Frontal cortex (tissue), 4 donors: ENCODE data around the gene GTF2H2. TPM values are rescaled to one million over a fixed set of nuclear protein-coding genes. Genes with fewer than 3 reads are reported as not detected.
"Not testable (repeated sequence)": the region's sequence is repeated elsewhere in the genome, so short reads cannot be mapped to it uniquely, and the experiment has no call there.

ENCODE experiments used
- DNase-seq, 2 donors: peaks; one replicate each; pipeline ENCODE4 v3.0.0; 2012; ENCODE audit warnings: low spot score in 2 of 2
- FAIRE-seq: peaks from 2 replicates; lab custom pipeline; 2012; peaks lifted over from hg19 to GRCh38; lab: Jason Lieb, UNC
- total RNA-seq: library from RNA; depleted of rRNA; stranded (reverse); fragments of >200 nt; gene quantifications from one replicate; pipeline ENCODE4 v1.2.3, GENCODE V29; 2014
- donor health status: control.
- donor health status: control.
- donor health status: control.

Gene GTF2H2
- total RNA-seq, result 34.2 TPM

DNA sequence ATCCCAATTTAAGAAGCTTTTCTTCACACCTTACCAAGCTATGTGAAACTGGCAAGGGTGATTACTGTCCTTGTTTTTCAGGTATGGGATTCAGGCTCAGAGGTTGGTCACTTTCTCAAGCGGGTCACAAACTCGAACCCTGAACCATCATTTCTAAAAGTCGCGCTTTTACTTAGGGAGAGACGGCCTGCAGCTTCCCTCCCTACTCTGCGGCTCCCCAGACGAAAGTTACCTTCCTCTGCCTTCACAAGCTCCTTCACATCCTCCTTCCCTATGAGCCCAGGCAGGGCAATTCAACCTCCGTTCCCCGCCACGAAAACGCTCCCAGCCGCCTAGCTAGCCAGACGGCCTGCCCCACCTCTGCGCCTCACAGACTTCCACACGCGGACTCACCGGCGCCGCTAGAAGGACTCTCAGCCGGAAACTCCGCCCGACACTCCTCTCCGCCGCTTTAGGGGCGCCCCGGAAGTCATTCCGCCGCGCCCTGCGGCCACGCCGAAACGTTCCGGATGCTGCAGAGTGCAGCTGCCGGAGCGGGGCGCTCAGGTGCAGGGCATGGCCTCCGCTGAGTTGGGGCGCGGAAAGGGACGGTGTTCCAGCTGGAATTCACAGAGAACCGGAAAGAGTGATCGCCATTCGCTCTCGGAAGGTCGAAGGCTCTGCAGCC is at the start of gene GTF2H2:
Gene GTF2H2 (minus strand): TSS at position 415 of the 667 bp plus-strand sequence. CDS start 4,913 bp downstream, outside the sequence.
- not testable (repeated sequence) for DNase-seq

DNA sequence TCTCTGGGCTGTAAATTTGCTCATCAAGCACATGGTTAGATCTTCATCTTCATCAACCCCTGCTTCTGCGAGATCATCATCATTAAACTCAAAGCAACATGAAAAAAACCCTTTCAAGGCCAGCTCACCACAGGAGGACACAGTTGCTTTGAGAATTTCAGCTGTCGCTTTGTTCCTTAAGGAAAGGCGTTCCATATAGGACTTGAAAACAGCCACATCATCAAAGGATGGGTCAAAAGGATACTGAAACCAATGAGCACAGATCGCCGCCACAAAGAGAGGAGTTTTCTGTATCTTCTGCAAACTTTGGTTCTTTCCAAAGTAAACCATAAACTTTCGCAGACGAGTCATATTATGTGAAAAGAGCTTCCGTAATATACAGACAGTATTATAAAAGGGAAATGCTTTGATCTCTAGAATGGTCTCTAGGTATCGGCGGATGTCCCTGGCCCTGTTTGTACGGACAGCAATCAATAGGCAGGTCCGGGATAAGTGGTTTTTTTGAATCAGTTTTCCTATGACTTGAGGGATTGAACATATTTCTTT is 42.3 kb upstream of the GTF2H2 start:
- not testable (repeated sequence) for DNase-seq, FAIRE-seq

More for the DNA sequence above, at the start of gene GTF2H2:
- not testable (repeated sequence) for FAIRE-seq

DNA sequence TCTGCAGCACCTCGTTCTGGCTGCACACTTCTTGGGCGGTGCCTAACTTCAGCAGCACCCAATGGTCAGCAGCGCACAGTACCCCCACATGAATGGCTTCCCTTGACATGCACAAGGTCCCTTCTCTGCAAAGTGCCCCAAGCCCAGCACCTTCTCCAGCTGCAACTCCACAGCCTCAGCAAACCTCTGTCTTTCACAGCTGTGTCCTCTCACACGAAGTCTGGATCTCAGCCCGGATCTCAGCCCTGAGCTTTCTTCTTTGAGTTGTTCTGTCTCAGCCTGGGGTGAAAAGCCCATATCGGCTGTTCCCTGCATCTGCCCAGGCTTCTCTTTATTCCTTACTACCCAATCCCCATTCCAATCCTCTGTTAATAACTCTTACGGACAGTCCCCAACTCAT is 32.5 kb upstream of the GTF2H2 start:
- DNase-seq, FAIRE-seq: not testable (repeated sequence)

DNA sequence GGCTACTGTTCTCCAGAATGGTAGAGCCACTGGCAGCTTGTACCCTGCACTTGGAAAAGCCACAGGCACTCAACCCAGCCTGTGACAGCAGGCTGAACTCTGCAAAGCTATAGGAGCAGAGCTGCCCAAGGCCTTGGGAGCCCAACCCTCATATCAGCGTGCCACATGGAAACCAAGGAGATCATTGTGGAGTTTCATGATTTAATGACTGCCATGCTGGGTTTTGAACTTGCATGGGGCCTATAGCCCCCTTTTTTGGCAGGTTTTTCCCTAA is 30.4 kb upstream of the GTF2H2 start:
- DNase-seq, FAIRE-seq: not testable (repeated sequence)

DNA sequence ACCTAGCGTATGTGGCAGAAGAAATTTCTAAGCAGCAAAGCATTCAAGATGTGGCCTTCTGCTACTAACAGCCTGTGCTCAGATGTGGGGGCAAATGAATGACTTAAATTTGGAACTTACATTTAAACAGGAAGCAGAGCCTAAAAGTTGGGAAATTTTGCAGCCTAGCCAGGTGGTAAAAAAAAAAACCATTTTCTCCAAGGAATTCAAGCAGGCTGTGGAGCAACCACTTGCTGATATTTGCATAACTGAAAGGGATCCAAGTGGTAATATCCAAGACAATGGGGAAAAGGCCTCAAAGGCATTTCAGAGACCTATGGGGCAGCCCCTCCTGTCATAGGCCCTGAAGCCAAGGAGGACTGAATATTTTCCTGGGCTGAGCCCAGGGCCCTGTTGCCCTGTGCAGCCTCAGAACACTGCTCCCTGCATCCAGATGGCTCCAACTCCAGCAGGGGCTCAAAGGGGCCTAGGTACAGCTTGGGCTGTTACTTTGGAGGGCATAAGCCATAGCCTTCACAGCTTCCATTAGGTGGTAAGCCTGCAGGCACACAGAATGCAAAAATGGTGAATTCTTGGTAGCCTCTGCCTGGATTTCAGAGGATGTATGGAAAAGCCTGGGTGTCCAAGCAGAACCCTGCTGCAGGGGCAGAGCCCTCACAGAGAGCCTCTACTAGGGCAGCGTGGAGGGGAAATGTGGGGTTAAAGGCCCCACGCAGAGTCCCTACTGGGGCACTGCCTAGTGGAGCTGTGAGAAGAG is 29.9 kb upstream of the GTF2H2 start:
- FAIRE-seq, DNase-seq: not testable (repeated sequence)

DNA sequence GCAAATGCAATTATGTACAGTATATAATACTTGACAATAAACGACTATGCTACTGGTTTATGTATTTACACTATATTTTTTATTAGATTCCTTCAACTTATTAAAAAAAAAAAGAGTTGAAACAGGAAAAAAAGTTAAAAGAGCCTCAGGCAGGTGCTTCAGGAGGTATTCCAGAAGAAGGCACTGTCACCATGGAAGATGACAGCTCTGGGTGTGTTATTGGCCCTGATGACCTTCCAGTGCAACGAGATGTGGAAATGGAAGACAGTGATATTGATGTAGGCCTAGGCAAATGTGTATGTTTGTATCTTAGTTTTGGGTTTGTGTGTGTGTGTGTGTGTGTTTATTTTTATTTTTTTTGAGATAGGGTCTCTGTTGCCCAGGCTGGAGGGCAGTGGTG is 22.3 kb upstream of the GTF2H2 start:
- not testable (repeated sequence) for DNase-seq, FAIRE-seq

DNA sequence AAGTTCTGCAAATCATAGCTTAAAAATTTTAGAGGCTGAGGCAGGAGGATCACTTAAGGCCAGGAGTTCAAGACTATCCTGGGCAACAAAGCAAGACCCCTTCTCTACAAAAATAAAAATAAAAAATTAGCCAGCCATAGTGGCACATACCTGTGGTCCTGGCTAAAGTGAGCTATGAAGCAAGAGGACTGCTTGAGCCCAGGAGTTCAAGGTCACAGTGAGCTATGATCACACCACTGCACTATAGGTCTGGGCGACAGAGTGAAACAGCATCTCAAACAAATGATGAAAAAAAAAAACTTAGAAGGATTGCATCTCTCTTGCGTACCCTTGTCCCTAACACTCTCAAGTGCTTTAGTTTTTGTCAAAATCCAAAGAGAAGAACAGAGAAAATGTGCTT is 21.3 kb upstream of the GTF2H2 start:
- not testable (repeated sequence) for DNase-seq, FAIRE-seq

DNA sequence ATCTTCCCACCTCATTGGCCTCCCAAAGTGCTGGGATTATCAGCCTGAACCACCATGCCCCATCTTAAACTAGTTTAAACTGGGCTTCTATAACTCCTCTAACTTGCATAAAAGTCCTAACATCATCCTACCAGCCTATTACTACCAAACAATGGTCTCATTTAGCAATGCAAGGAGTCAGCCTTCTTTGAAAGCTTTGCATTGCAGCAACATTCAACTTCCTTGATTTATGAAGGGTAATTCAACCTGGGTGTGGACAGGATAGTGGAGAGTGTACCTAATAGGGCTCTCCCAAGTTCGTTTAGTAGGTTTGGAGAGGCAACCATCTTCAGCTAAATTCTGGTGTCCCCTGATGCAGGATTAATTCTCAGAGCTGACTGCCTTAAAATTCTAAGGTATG is 18.7 kb upstream of the GTF2H2 start:
- not testable (repeated sequence) for FAIRE-seq, DNase-seq

DNA sequence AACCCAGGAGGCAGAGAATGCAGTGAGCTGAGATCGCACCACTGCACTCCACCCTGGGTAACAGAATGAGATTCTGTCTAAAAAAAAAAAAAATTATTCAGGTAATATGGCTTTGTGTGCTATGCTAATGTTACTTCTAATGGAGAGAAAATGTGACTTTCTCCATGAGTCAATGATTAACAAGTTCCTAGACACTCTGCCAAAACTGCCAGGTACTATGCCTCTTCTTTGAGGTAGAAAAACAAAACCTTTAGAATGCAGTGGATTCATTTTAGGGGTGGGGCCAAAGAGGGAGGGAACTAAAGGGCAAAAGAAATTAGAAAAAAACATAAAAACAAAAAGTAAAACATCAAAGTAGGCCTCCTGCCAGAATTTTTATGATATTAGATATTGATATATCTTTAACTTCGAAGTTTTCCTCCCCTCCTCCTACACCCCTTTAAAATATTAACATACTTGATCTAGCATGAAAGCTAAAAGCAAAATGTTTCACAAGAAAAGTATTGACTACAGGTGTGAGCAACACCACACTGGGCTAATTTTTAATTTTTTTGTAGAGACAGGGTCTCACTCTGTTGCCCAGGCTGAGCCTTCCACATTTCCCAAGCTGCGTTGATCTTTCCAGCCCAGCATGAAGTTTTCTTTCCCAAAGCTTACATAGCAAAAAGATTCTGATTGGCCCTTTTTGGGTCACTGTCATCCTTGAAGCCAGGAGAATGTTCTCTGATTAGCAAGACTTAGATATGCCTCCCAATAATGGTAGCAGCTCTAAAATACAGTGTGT is 17.0 kb upstream of the GTF2H2 start:
- FAIRE-seq, DNase-seq: not testable (repeated sequence)

DNA sequence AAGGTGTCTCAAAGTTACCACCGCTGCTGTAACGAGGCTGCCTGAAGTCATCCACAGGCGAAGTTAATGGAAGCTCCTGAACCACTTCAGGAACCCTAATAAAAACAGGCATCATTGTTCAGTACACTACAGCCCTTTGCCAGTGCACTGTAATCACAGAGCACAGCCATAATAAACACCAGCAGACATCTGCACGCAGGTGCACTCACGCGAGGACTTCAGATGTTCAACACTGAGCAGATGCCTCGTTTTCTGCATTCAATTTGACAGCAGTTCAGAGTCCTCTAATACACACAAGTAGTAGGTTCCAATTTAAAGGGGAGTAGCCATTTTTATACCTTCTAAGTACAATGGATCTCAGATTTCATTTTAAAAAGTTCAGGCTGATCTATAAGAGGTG is 15.4 kb upstream of the GTF2H2 start:
- FAIRE-seq, result not testable (repeated sequence)

DNA sequence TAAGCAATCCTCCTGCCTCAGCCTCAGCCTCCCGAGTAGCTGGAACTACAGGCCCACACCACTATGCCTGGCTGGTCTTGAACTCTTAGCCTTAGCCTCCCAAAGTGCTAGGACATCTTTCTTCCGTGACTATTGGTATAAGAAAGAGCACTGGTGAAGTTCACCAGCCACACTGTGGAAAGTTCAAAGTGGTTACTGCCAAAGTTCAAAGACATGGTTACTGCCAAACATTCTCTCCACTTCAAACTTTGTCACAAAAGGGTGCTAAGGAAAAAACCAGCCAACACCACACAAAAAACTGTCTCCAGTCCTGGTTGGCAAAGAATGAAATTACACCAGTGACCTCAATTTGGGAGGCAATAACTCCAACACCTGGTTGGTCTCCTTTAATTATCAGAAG is 14.9 kb upstream of the GTF2H2 start:
- not testable (repeated sequence) for FAIRE-seq, DNase-seq

More for the DNA sequence above, 15.4 kb upstream of the GTF2H2 start:
- not testable (repeated sequence) for DNase-seq

DNA sequence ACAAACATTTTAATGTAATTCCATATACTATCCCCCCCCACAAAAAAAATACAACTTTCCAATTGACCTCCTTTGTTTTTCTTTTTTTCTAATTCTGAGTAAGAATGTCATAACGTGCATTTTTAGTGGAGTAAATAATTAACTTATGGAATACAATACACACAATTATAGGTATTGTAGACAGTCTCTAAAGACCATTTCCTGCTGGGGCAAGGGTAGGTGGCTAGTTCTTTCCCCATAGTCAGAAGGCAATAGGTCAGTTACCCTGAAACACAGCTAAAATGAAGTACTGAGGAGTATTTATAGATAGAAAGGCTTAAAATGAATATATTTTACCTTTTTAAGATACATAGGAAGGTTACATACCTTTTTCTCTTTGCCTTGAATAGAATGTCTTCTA is 6.2 kb downstream of the GTF2H2 start:
- DNase-seq, FAIRE-seq: not testable (repeated sequence)

DNA sequence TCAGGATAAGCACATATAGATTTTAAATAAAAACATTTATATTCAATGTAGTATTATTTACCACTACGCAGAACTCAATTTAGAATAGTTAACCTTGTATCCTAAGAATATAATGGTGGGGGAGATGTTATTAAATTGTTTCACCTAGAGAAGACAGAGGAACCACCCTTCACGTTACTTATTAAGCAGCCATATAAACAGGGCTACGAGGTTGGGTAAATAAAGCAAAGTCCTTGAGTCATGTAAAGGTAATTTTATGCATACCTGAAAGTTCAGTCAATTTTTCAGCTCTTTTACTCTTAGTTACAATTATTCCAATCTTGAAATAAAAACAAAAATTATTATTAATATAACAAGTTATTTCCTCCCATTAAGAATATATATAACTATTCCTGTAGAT is 8.1 kb downstream of the GTF2H2 start:
- not testable (repeated sequence) for DNase-seq, FAIRE-seq

DNA sequence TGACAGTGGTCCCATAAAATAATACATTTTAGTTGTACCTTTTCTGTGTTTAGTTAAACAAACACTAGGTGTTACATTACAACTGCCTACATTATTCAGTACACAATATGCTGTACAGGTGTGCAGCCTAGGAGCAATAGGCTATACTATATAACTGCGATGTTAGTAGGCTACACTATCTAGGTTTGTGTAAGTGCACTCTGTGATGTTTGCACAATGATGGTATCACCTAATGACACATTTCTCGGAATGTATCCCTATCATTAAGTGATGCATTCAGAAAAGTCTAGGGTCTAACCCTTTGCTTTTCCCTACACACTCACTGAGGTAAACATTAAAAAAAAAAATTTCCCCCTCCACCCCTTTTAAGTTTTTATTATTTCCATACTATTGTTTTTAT is 22.7 kb downstream of the GTF2H2 start:
- DNase-seq, result not testable (repeated sequence)
- FAIRE-seq, result peak; percentile 6

DNA sequence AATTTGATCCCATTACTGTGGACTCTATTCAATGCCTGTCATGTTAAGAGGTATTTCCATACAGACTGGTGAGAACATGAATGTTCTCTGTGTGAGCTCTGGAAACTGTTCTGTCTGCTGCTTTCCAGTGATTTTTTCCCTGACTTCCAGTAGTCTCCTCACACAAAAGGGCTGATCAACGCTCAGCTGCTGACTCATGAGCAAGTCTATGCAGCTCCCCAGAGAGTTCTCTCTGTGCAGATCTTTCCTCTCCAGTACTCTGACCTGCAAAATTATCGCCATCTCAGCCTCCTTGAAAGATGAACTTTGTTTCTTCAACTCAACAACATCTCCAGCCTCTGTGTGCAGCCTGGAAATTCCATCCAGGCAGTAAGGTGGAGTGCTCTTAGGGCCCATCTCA is 23.3 kb downstream of the GTF2H2 start:
- not testable (repeated sequence) for FAIRE-seq

DNA sequence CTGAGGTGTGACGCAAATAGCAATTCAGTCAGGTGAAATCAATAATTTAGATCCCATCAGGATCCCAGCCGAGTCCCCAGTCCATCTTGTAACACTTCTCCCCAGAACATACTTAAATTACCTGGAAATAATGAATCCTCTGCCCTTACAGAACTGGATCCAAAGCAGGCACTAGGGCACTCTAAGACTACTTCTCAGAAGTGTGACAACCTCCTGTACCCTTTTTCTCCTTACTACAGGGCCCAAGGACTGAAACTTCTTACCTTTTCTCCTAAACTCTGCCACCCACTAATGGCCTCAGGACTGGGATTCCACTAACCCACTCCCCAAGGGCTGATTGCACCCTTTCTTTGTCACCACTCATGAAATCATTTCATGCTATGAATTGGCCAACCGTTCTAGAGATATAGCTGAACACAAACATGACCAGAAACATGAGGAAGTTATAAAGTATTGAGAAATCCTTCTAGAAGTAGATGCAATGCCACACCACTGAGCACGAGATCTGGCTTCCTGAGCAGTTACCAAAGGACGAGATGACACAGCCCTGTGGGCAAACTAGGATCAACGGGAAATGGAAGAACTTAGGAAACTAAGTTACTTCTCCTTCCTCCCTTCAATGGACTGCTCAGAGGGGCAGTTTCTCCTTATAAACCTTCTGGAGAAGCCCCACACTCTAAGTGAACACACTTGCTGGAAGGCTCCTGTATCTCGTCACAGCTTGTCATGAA is 36.3 kb downstream of the GTF2H2 start:
- not testable (repeated sequence) for DNase-seq, FAIRE-seq

More for the DNA sequence above, 23.3 kb downstream of the GTF2H2 start:
- not testable (repeated sequence) for DNase-seq

DNA sequence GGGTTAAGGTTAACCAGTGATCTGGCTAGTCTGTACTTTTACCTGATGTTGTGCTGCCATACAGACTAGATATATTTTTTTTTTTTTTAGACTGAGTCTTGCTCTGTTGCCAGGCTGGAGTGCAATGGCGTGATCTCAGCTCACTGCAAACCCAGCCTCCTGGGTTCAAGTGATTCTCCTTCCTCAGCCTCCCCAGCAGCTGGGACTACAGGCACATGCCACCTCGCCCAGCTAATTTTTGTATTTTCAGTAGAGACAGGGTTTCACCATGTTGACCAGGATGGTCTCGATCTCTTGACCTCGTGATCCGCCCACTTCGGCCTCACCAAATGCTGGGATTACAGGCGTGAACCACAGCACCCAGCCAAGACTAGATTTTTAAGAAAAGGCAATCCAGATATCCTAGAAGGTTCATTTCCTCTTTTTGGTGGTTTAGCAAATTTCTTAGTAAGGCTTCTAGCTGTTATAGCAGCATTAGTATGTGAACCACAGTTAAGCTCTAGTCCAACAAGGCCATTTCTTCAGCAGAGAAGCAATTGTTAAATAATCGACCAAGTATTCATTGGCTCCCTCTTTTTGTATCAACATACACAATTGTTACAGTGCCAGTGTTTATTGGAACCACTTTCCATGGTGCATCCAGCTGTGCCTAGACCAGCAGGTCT is 42.1 kb downstream of the GTF2H2 start, which contains the start of gene NAIP:
Gene NAIP (minus strand): TSS at position 51 of the 665 bp plus-strand sequence. CDS start 12,424 bp downstream, outside the sequence.
- not testable (repeated sequence) for DNase-seq, FAIRE-seq

DNA sequence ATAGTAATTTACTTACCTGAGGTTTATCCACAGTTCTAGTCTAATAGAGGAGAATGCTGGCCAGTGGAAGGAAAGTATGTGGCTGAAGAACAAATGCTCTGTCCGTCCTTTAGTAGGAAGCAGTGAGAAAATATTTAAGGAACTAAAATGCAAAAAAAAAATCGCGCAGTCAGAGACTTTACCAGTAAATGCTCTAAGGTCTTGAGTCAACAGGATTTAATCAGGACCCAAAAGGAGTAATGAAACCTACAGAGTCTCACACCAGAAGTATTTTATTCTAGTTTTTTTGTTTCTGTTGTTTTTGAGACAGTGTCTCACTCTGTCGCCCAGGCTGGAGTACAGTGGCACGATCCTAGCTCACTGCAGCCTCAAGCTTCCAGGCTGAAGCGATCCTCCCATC is 46.8 kb downstream of the GTF2H2 start:
- DNase-seq, FAIRE-seq: not testable (repeated sequence)
